IMR-90 (cell line): Measurements from ENCODE around the gene CDK14. TPM values are rescaled to one million over a fixed set of nuclear protein-coding genes. Genes with fewer than 3 reads are reported as not detected.

Source experiments
- ATAC-seq: fragments of 200-7000 bp; cut with Tn5 transposase; 2 replicates; pipeline ENCODE4 v1.9.1; 2020; ENCODE audit warnings: low read depth, mild to moderate bottlenecking, moderate library complexity
- BruUV-seq: library from RNA; stranded (reverse); fragments of 400-500 nt; replicated peaks from 2 replicates; lab custom pipeline; 2021; lab: Mats Ljungman, UMichigan
- CTCF ChIA-PET: fragments of 300-600 bp; formaldehyde crosslinking; extraction: SDS; loops from one replicate; lab custom pipeline; 2021; ENCODE audit warnings: antibody characterized with exemption; lab: Yijun Ruan, JAX
- POLR2A ChIA-PET: fragments of 300-600 bp; sonication (Branson Sonifier 250); formaldehyde crosslinking; loops from one replicate; lab custom pipeline; 2022; ENCODE audit warnings: antibody characterized with exemption; ENCODE audit not compliant: unreplicated experiment; lab: Charles Lee
- DNase-seq: peaks from one replicate; pipeline ENCODE4 v3.0.0; 2013
- H2AFZ ChIP-seq: replicated peaks from 2 replicates; pipeline ENCODE3; 2013; ENCODE audit warnings: low read length, mild to moderate bottlenecking; ENCODE audit not compliant: poor library complexity
- H2AK5ac ChIP-seq: 2 replicates; pipeline ENCODE4 v1.6.1; 2013; ENCODE audit warnings: low read depth, low read length, inconsistent platforms
- H2AK9ac ChIP-seq: replicated peaks from 2 replicates; pipeline ENCODE3; 2013; ENCODE audit warnings: mild to moderate bottlenecking, low read depth, low read length, moderate library complexity; ENCODE audit not compliant: poor library complexity
- H2BK120ac ChIP-seq: 2 replicates; pipeline ENCODE4 v1.6.1; 2013; ENCODE audit warnings: low read depth, low read length, inconsistent platforms
- H2BK15ac ChIP-seq: 3 replicates; pipeline ENCODE4 v1.6.1; 2013; ENCODE audit warnings: low read depth, low read length, inconsistent platforms
- H2BK20ac ChIP-seq: 2 replicates; pipeline ENCODE4 v1.6.1; 2013; ENCODE audit warnings: low read depth, mild to moderate bottlenecking, inconsistent platforms, low read length, moderate library complexity
- H2BK5ac ChIP-seq: 2 replicates; pipeline ENCODE4 v1.6.1; 2013; ENCODE audit warnings: mild to moderate bottlenecking, low read depth, low read length, inconsistent platforms; ENCODE audit not compliant: poor library complexity, severe bottlenecking
- H3K14ac ChIP-seq: replicated peaks from 2 replicates; pipeline ENCODE4 v1.6.1; 2013; ENCODE audit warnings: low read depth, low read length, inconsistent platforms
- H3K18ac ChIP-seq: 2 replicates; pipeline ENCODE4 v1.6.1; 2013; ENCODE audit warnings: low read depth, low read length, control low read depth
- H3K23ac ChIP-seq: 2 replicates; pipeline ENCODE4 v1.6.1; 2013; ENCODE audit warnings: low read depth, low read length, inconsistent platforms
- H3K27ac ChIP-seq: 2 replicates; pipeline ENCODE4 v1.5.1; 2013; ENCODE audit warnings: mild to moderate bottlenecking, control low read depth, low read length; ENCODE audit not compliant: insufficient read depth
- H3K27me3 ChIP-seq: 2 replicates; pipeline ENCODE4 v1.6.1; 2013; ENCODE audit warnings: low read length; ENCODE audit not compliant: control insufficient read depth, insufficient read depth
- H3K36me3 ChIP-seq: 2 replicates; pipeline ENCODE4 v1.6.1; 2013; ENCODE audit warnings: low read length, mixed read lengths; ENCODE audit not compliant: control insufficient read depth, insufficient read depth
- H3K4ac ChIP-seq: 2 replicates; pipeline ENCODE4 v1.6.1; 2013; ENCODE audit warnings: low read depth, low read length, inconsistent platforms
- H3K4me1 ChIP-seq: 2 replicates; pipeline ENCODE4 v1.6.1; 2013; ENCODE audit warnings: low read length, mixed read lengths; ENCODE audit not compliant: control insufficient read depth, insufficient read depth
- H3K4me2 ChIP-seq: 2 replicates; pipeline ENCODE4 v1.6.1; 2013; ENCODE audit warnings: low read depth, mild to moderate bottlenecking, control low read depth, low read length, moderate library complexity
- H3K4me3 ChIP-seq: 2 replicates; pipeline ENCODE4 v1.5.1; 2013; ENCODE audit warnings: low read depth, mild to moderate bottlenecking, control low read depth, low read length, moderate library complexity; ENCODE audit not compliant: insufficient read depth
- H3K56ac ChIP-seq: 2 replicates; pipeline ENCODE4 v1.6.1; 2013; ENCODE audit warnings: low read length, inconsistent platforms; ENCODE audit not compliant: insufficient read depth; ENCODE audit errors: extremely low read depth
- H3K79me1 ChIP-seq, 2 experiments: 2 replicates each; pipeline ENCODE4 v1.6.1; 2013; ENCODE audit warnings: low read length in 2 of 2, inconsistent platforms in 1 of 2, low read depth in 1 of 2
- H3K9ac ChIP-seq: 2 replicates; pipeline ENCODE4 v1.6.1; 2013; ENCODE audit warnings: low read depth, low read length, control low read depth
- H3K9me1 ChIP-seq: 2 replicates; pipeline ENCODE4 v1.6.1; 2013; ENCODE audit warnings: low read length, inconsistent platforms; ENCODE audit not compliant: insufficient read depth
- H3K9me3 ChIP-seq: 2 replicates; pipeline ENCODE4 v1.6.1; 2013; ENCODE audit warnings: low read length; ENCODE audit not compliant: control insufficient read depth, insufficient read depth
- H4K20me1 ChIP-seq: 2 replicates; pipeline ENCODE4 v1.6.1; 2013; ENCODE audit warnings: low read length, inconsistent platforms; ENCODE audit not compliant: insufficient read depth
- H4K5ac ChIP-seq: 2 replicates; pipeline ENCODE4 v1.6.1; 2013; ENCODE audit warnings: mild to moderate bottlenecking, low read depth, low read length, control low read depth
- H4K8ac ChIP-seq, 2 experiments: 2 replicates each; pipeline ENCODE4 v1.6.1; 2013; ENCODE audit warnings: low read depth in 2 of 2, low read length in 2 of 2, control low read depth in 1 of 2, inconsistent platforms in 1 of 2
- H4K91ac ChIP-seq: 2 replicates; pipeline ENCODE4 v1.6.1; 2013; ENCODE audit warnings: low read depth, low read length, inconsistent platforms; ENCODE audit not compliant: insufficient read depth
- CEBPB ChIP-seq: IDR thresholded peaks from 2 replicates; pipeline ENCODE4 v1.6.1; 2012; ENCODE audit warnings: low read depth, low read length, improper control_type of control experiment
- CHD1 ChIP-seq: IDR thresholded peaks from 2 replicates; pipeline ENCODE4 v1.6.1; 2012; ENCODE audit warnings: low read depth, low read length, improper control_type of control experiment
- MXI1 ChIP-seq: IDR thresholded peaks from 2 replicates; pipeline ENCODE4 v1.6.1; 2012; ENCODE audit warnings: low read depth, mild to moderate bottlenecking, low read length, moderate library complexity, borderline replicate concordance
- WGBS, 2 experiments: methylation state at CpG; one replicate each; pipeline versions ENCODE4 v1.1.5 to v1.1.7; 2013; ENCODE audit warnings: missing lambda C conversion rate in 2 of 2; ENCODE audit not compliant: insufficient read length in 1 of 2; ENCODE audit errors: extremely low coverage in 2 of 2; 5-methylcytosine and 5-hydroxymethylcytosine counted together
- dilution Hi-C: fragments of 300-500 bp; cut with HindIII; formaldehyde crosslinking; loops from one replicate; pipeline ENCODE4 v1.14.3; 2018; ENCODE audit warnings: low sequenced_read_pairs; ENCODE audit not compliant: unreplicated experiment
- in situ Hi-C: fragments of 300-500 bp; cut with MboI; formaldehyde crosslinking; loops from 3 replicates; pipeline ENCODE4 v1.14.3; 2019; ENCODE audit warnings: low sequenced_read_pairs, inconsistent platforms, mixed read lengths
- intact Hi-C: fragments of 100-400 bp; cut with micrococcal nuclease; formaldehyde crosslinking; loops from 2 replicates; pipeline ENCODE4 v1.10.0; 2022
- polyA plus RNA-seq, 3 experiments: library from polyadenylated mRNA; depleted of rRNA; stranded (reverse); fragments of >200 nt; gene quantifications; 2 replicates each; pipeline ENCODE4 v1.2.3, GENCODE V29; 2012; ENCODE audit warnings: low replicate concordance in 1 of 3
- total RNA-seq: library from RNA; depleted of rRNA; stranded (reverse); fragments of >200 nt; gene quantifications from 2 replicates; pipeline ENCODE4 v1.2.3, GENCODE V29; 2012

CDK14 gene
- total and polyA plus RNA-seq, 2 of the 4 experiments (the other 2 are of a cell fraction): 10.1 to 29.6 TPM

DNA sequence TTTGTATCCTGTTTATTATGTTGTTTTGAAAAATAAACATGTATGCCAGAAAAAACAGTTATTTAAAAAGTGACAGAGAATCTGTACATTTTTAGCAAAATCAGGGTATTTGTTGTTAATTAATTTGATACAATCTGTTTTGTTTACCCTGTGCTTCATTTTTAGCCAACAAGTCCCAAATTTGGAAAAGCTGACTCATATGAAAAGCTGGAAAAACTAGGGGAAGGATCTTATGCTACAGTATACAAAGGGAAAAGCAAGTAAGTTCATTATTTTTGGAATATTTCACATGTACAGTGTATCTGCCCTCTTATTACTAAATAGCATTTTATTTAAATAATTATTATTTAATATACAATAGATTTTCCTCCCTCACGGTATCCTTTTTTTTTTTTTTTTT is 151.4 kb downstream of the CDK14 start:
- no peak overlapping the region for H4K91ac ChIP-seq
- no peak overlapping the region for H3K18ac ChIP-seq
- no peak overlapping the region for H3K14ac ChIP-seq
- no CpG with 5 or more reads among the region's 1 CpG for WGBS, 2 experiments
- no peaks in the 10 kb centered on the region for H3K9me3 ChIP-seq
- DNase-seq: no peak
- TF ChIP-seq MXI1 (no peak), CHD1 (no peak), CEBPB (no peak)
- no peak overlapping the region for H3K23ac ChIP-seq
- no peak overlapping the region for H3K27ac ChIP-seq
- no peak overlapping the region for H3K4me2 ChIP-seq
- no peak for ATAC-seq
- no peaks in the 10 kb centered on the region for H4K20me1 ChIP-seq
- no peak overlapping the region for H2BK5ac ChIP-seq
- dilution Hi-C loops: no loop called here
- H2AFZ ChIP-seq: no peak overlapping the region
- no peak overlapping the region for H2BK120ac ChIP-seq
- intact Hi-C loops: no loop called here
- H2AK9ac ChIP-seq: no peak overlapping the region
- POLR2A ChIA-PET: interaction anchor here (0.7 kb wide), 1 partner anchor 141 kb away, joined by 3 read pairs; no protein-coding TSS in a partner anchor
- peaks cover 0 to 7% of the 10 kb centered on the region in 2 experiments; a peak in 1 of 4 replicates for H3K79me1 ChIP-seq
- no peak overlapping the region for H3K4me3 ChIP-seq
- H2AK5ac ChIP-seq: no peak overlapping the region
- CTCF ChIA-PET: no interaction called here
- H4K5ac ChIP-seq: no peak overlapping the region
- in situ Hi-C loops: no loop called here
- no peak overlapping the region for H3K9ac ChIP-seq
- no peaks in the 10 kb centered on the region for H3K27me3 ChIP-seq
- H3K56ac ChIP-seq: no peak overlapping the region
- BruUV-seq: no TSS peak
- H3K4ac ChIP-seq: no peak overlapping the region
- H2BK20ac ChIP-seq: no peak overlapping the region
- no peak overlapping the region for H4K8ac ChIP-seq
- H3K4me1 ChIP-seq: no peaks in the 10 kb centered on the region; the same call in 1 of the 2 replicates
- no peak overlapping the region for H2BK15ac ChIP-seq
- H3K36me3 ChIP-seq: no peaks in the 10 kb centered on the region
- peaks cover 3% of the 10 kb centered on the region; the same call in 1 of the 2 replicates for H3K9me1 ChIP-seq
